Right lobe of liver (tissue), 6 donors: Measurements from ENCODE around the gene PUS3. TPM values are rescaled to one million over a fixed set of nuclear protein-coding genes. Genes with fewer than 3 reads are reported as not detected.
"Not testable (repeated sequence)": the region's sequence is repeated elsewhere in the genome, so short reads cannot be mapped to it uniquely, and the experiment has no call there.

Source experiments
- ATAC-seq, 4 donors: fragments of 200-7000 bp; cut with Tn5 transposase; one replicate each; pipeline ENCODE4 v1.9.1; 2020; ENCODE audit warnings: mild to moderate bottlenecking in 4 of 4, moderate library complexity in 4 of 4
- DNase-seq, 3 donors: peaks; one replicate each; pipeline ENCODE4 v3.0.0-alpha.2; 2020
- H3K27ac ChIP-seq, 3 donors: fragments of 200-600 bp; one replicate each; pipeline ENCODE4 v1.8.0; 2022
- H3K27me3 ChIP-seq, 2 donors: fragments of 200-600 bp; one replicate each; pipeline ENCODE4 v1.8.0; 2022
- H3K36me3 ChIP-seq, 4 donors: fragments of 200-600 bp; sonication (generic) in 1 of 4; one replicate each; pipeline versions ENCODE4 v1.5.1 to v1.8.0; 2017 to 2022; ENCODE audit warnings: control low read depth in 1 of 4
- H3K4me1 ChIP-seq, 4 donors: fragments of 200-600 bp; sonication (generic) in 1 of 4; one replicate each; pipeline versions ENCODE4 v1.5.1 to v1.8.0; 2017 to 2022; ENCODE audit warnings: control low read depth in 1 of 4
- H3K4me3 ChIP-seq, 3 donors: fragments of 200-600 bp; one replicate each; pipeline ENCODE4 v1.8.0; 2022
- H3K9me3 ChIP-seq, 4 donors: fragments of 200-600 bp; sonication (generic) in 1 of 4; one replicate each; pipeline versions ENCODE4 v1.5.1 to v1.8.0; 2017 to 2022; ENCODE audit warnings: control low read depth in 1 of 4
- CTCF ChIP-seq, 4 donors: fragments of 200-600 bp in 3 of 4; fragments of 450-650 bp in 1 of 4; IDR thresholded peaks; one replicate each; pipeline versions ENCODE4 v1.5.1 to v1.8.0; 2016 to 2022; ENCODE audit warnings: antibody characterized with exemption in 4 of 4, mild to moderate bottlenecking in 2 of 4
- POLR2A ChIP-seq: fragments of 450-650 bp; IDR thresholded peaks from one replicate; pipeline ENCODE4 v1.6.1; 2017; ENCODE audit warnings: antibody characterized with exemption, mild to moderate bottlenecking
- WGBS: methylation state at CpG from one replicate; pipeline ENCODE4 v1.1.6; 2018; ENCODE audit warnings: low coverage, low lambda C conversion rate; ENCODE audit not compliant: insufficient coverage; ENCODE audit errors: missing lambda C conversion rate; 5-methylcytosine and 5-hydroxymethylcytosine counted together
- intact Hi-C, 2 donors: fragments of 100-400 bp; cut with DNase I; formaldehyde crosslinking; loops; one replicate each; pipeline versions ENCODE4 v1.11.2 to v1.14.1; 2022
- total RNA-seq, 6 experiments: library from RNA; depleted of rRNA in 2 of 6; stranded (reverse); fragments of >200 nt in 2 of 6; fragmentation: NEBNext Ultra II Directional in 3 of 6; extraction: Animal tissue kit (Norgen Biotek cat#: 25700) in 3 of 6; gene quantifications; one replicate each; pipeline versions ENCODE4 v1.1.0 to v1.2.4, GENCODE V29; 2016 to 2023
- donor health status: DM: no; HTN: yes; CAD: no.
- donor health status: DM: no; HTN: no; CAD: no.
- donor health status: DM: no; HTN: no; CAD: no.
- donor health status: DM: no; HTN: yes; CAD: no.
- donor health status: DM: no; HTN: yes; CAD: no.

PUS3 gene
- total RNA-seq, 6 experiments from 2014 or later, result 11.8 to 24.7 (median 17.4) TPM

- intact Hi-C loops, result no loop called here
- TF ChIP-seq POLR2A (no peak), CTCF (IDR thresholded peaks at IDR 0.05) (no peak)
Observed at GRCh38 chr11:125918140-125918840, 15.3 kb upstream of the PUS3 start.

GRCh38 chr11:125916683-125917347 is 13.8 kb upstream of the PUS3 start:
- H3K9me3 ChIP-seq, result no peaks in the 10 kb centered on the region
- DNase-seq (no peak), ATAC-seq (no peak)
- no peaks in the 10 kb centered on the region for H3K36me3 ChIP-seq
- TF ChIP-seq POLR2A, result no peak
- TF ChIP-seq CTCF (IDR thresholded peaks at IDR 0.05), result no peak
- H3K27me3 ChIP-seq, result no peaks in the 10 kb centered on the region
- no peaks in the 10 kb centered on the region for H3K4me1 ChIP-seq
- H3K4me3 ChIP-seq, result no peak overlapping the region
- intact Hi-C loops, result no loop called here
- no peak overlapping the region for H3K27ac ChIP-seq
- WGBS, result 61% methylated on average over 8 of the region's 12 CpGs

More at GRCh38 chr11:125918140-125918840, 15.3 kb upstream of the PUS3 start:
- no peaks in the 10 kb centered on the region for H3K4me1 ChIP-seq
- H3K27me3 ChIP-seq, result no peaks in the 10 kb centered on the region
- ATAC-seq (no peak), DNase-seq (no peak)
- H3K9me3 ChIP-seq, result no peaks in the 10 kb centered on the region
- 55% methylated on average over 8 of the region's 13 CpGs for WGBS
- H3K36me3 ChIP-seq, result no peaks in the 10 kb centered on the region
- no peak overlapping the region for H3K4me3 ChIP-seq
- H3K27ac ChIP-seq, result no peak overlapping the region

GRCh38 chr11:125914601-125915000 is 11.6 kb upstream of the PUS3 start:
- H3K27ac ChIP-seq, H3K36me3 ChIP-seq, H3K27me3 ChIP-seq, intact Hi-C loops, H3K4me3 ChIP-seq, H3K9me3 ChIP-seq, ATAC-seq, H3K4me1 ChIP-seq, DNase-seq: not testable (repeated sequence)
- 71% methylated on average over 3 of the region's 3 CpGs for WGBS

- Histone ChIP-seq H3K4me3 (no peak overlapping the region), H3K36me3 (no peaks in the 10 kb centered on the region), H3K4me1 (no peaks in the 10 kb centered on the region), H3K9me3 (no peaks in the 10 kb centered on the region), H3K27me3 (no peaks in the 10 kb centered on the region), H3K27ac (no peak overlapping the region)
- no peak for TF ChIP-seq POLR2A
- TF ChIP-seq CTCF (IDR thresholded peaks at IDR 0.05), result no peak
- WGBS, result 67% methylated on average over 8 of the region's 8 CpGs
- intact Hi-C loops, result no loop called here
- no peak for DNase-seq
- ATAC-seq, result no peak
Observed at GRCh38 chr11:125910226-125910849, 7.3 kb upstream of the PUS3 start.

- WGBS, result 80% methylated on average over 4 of the region's 11 CpGs
- intact Hi-C loops, result no loop called here
- H3K27me3 ChIP-seq, result no peaks in the 10 kb centered on the region
- TF ChIP-seq CTCF (IDR thresholded peaks at IDR 0.05) (no peak), POLR2A (no peak)
- no peaks in the 10 kb centered on the region for H3K9me3 ChIP-seq
- no peak overlapping the region for H3K27ac ChIP-seq
- peaks cover 0 to 11% (median 2%) of the 10 kb centered on the region in 4 donors for H3K4me1 ChIP-seq
- ATAC-seq, result no peak
- H3K4me3 ChIP-seq, result no peak overlapping the region
- DNase-seq, result no peak
- H3K36me3 ChIP-seq, result peaks cover 0 to 8% (median 4%) of the 10 kb centered on the region in 4 donors
Observed at GRCh38 chr11:125904678-125905077, 1.7 kb upstream of the PUS3 start.
